Activated CD8-positive, alpha-beta T cell treated with anti-CD3 and anti-CD28 coated beads, Interleukin-2, amount 10 ng/mL, durations not matched to agents 7 days and 5 days (primary cell): ENCODE data around the gene PERCC1. TPM values are rescaled to one million over a fixed set of nuclear protein-coding genes. Genes with fewer than 3 reads are reported as not detected.

ENCODE experiments used
- ATAC-seq: fragments of 150-1000 bp; cut with Tn5 transposase; one replicate; pipeline ENCODE4 v1.10.0; 2021; ENCODE audit warnings: moderate library complexity
- CTCF ChIA-PET: fragments of 350-600 bp; sonication (Branson Sonifier 250); formaldehyde crosslinking; loops from one replicate; lab custom pipeline; 2021; ENCODE audit warnings: antibody characterized with exemption; lab: Charles Lee
- POLR2A ChIA-PET: fragments of 350-600 bp; sonication (Branson Sonifier 250); formaldehyde crosslinking; loops from one replicate; lab custom pipeline; 2021; ENCODE audit warnings: antibody characterized with exemption; lab: Charles Lee
- DNase-seq: peaks from one replicate; pipeline ENCODE4 v3.0.0-alpha.2; 2020
- H3K27ac Mint-ChIP-seq: one replicate; pipeline ENCODE4 v1.8.0; 2021; ENCODE audit warnings: mild to moderate bottlenecking, mixed read lengths
- H3K27me3 Mint-ChIP-seq: one replicate; pipeline ENCODE4 v1.8.0; 2021; ENCODE audit warnings: low read depth, mixed read lengths
- H3K36me3 Mint-ChIP-seq: one replicate; pipeline ENCODE4 v1.8.0; 2021; ENCODE audit warnings: low read depth, mixed read lengths
- H3K4me1 Mint-ChIP-seq: one replicate; pipeline ENCODE4 v1.8.0; 2021; ENCODE audit warnings: low read depth, mixed read lengths
- H3K4me3 Mint-ChIP-seq: one replicate; pipeline ENCODE4 v1.8.0; 2021; ENCODE audit warnings: mild to moderate bottlenecking, mixed read lengths
- H3K9me3 Mint-ChIP-seq: one replicate; pipeline ENCODE4 v1.8.0; 2022; ENCODE audit warnings: mixed read lengths; ENCODE audit not compliant: insufficient read depth
- total RNA-seq, 2 experiments: library from RNA; stranded (reverse); gene quantifications; one replicate each; pipeline ENCODE4 v1.2.3, GENCODE V29; 2021

PERCC1 gene
- total RNA-seq, 2 experiments from 2014 or later: 0.37 TPM; not detected in 1

DNA sequence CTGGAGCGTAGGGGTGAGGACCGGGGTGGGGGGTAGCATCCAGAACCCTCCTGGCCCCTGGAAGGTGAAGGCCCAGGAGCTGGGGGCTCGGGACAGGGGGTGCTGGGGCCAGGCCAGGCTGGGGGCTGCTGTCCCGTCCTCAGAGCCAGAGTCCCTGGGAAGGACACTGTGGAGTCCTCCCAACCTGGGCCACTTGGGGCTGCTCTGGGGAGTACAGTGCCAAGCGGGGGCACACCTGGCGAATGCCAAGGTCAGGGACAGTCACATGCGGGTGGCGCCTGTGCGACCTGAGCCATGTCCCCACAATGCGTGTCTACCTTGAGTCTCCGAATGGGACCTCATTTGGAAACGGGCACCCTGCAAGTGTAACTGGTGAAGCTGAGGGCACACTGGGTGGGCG lies 1.2 kb upstream of the PERCC1 start:
- Mint-ChIP-seq H3K4me1 (peaks cover 3% of the 10 kb centered on the region), H3K4me3 (no peak overlapping the region), H3K27ac (no peak overlapping the region), H3K9me3 (no peaks in the 10 kb centered on the region), H3K27me3 (no peaks in the 10 kb centered on the region), H3K36me3 (no peaks in the 10 kb centered on the region)
- CTCF ChIA-PET: interaction anchor here (1.0 kb wide), 2 partner anchors 248 to 278 kb away, joined by 3 to 4 read pairs; partner anchors contain the start of gene JPT2
- no peak for ATAC-seq
- POLR2A ChIA-PET: interaction anchor here (0.6 to 1.2 kb wide), 2 partner anchors 8 to 276 kb away, joined by 4 to 5 read pairs; no protein-coding TSS in a partner anchor
- no peak for DNase-seq

DNA sequence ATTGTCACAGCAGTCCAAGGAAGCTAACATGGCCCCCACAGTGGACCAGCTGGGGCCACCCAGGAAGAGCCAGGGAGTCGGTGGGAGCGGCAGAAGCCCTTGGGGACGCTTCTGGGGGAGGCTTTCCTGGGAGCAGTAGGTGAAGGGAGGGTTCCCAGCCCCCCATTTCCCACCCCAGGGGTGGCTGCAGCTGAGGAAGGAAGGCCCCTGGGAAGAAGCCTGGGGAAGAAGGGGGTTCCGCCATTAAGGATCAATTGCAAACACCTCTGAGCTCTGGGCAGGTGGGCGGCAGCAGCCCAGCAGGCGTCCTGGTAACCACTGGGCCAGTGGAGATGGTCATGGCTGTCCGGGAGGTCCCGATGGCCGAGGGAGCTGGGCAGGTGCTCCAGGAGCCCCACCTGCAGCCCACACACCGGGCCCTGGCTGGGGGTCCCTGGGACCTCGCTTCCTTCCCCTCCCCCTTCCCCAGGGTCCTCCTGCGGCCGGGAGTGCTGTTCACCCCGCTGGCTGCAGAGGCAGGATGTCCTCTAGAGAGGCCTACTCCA lies 592 bp upstream of the PERCC1 start:
- no peak overlapping the region for H3K27ac Mint-ChIP-seq

DNA sequence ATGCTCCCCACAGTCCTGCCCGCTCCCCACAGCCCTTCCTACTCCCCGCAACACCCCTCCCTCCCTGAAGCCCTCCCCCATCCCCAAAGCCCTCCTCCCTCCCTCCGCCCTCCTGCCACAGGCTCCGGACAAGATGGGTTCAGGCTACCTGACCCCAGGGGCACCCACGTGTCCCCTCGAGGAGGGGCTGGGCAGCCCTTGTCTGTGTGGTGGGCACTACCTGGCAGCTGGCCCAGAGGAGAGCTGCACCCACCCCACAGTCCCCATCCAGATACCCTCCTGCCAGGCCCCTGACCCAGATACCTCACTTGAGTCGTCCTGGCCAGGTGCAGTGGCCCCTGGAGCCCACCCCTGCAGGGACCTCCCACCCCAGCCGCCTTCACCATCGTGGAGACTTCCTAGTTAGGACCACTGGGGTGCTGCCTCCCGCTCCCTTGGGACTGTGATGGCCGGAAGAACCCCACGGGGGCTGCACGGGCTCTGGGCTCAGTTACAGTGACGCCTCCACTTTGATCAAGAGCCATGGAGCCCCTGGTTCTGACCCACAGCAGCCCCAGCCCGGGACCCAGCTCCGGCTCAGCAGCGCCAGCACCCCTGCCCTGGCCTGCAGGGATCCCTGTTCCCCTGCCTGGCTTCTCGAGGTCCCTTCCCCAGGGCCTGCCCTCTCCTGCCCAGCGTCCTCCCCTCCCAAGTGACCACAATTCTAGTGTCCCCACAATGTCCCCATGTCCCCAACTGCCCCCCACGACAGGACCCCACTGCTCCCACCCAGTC lies 806 bp downstream of the PERCC1 start:
- Mint-ChIP-seq H3K9me3 (no peaks in the 10 kb centered on the region), H3K36me3 (no peaks in the 10 kb centered on the region), H3K4me1 (peaks cover 3% of the 10 kb centered on the region), H3K27ac (peak overlapping the region; percentile 69), H3K27me3 (no peaks in the 10 kb centered on the region), H3K4me3 (peak overlapping the region; percentile 31)
- DNase-seq: no peak
- ChIA-PET CTCF (no interaction called here), POLR2A (no interaction called here)
- ATAC-seq: no peak

More for the DNA sequence above, 592 bp upstream of the PERCC1 start:
- Mint-ChIP-seq H3K36me3 (no peaks in the 10 kb centered on the region), H3K4me1 (peaks cover 3% of the 10 kb centered on the region), H3K27me3 (no peaks in the 10 kb centered on the region), H3K4me3 (no peak overlapping the region), H3K9me3 (no peaks in the 10 kb centered on the region)
- DNase-seq (no peak), ATAC-seq (no peak)
- ChIA-PET CTCF (no interaction called here), POLR2A (interaction anchor here (1.2 kb wide), 1 partner anchor 9 kb away, joined by 5 read pairs; no protein-coding TSS in a partner anchor)

DNA sequence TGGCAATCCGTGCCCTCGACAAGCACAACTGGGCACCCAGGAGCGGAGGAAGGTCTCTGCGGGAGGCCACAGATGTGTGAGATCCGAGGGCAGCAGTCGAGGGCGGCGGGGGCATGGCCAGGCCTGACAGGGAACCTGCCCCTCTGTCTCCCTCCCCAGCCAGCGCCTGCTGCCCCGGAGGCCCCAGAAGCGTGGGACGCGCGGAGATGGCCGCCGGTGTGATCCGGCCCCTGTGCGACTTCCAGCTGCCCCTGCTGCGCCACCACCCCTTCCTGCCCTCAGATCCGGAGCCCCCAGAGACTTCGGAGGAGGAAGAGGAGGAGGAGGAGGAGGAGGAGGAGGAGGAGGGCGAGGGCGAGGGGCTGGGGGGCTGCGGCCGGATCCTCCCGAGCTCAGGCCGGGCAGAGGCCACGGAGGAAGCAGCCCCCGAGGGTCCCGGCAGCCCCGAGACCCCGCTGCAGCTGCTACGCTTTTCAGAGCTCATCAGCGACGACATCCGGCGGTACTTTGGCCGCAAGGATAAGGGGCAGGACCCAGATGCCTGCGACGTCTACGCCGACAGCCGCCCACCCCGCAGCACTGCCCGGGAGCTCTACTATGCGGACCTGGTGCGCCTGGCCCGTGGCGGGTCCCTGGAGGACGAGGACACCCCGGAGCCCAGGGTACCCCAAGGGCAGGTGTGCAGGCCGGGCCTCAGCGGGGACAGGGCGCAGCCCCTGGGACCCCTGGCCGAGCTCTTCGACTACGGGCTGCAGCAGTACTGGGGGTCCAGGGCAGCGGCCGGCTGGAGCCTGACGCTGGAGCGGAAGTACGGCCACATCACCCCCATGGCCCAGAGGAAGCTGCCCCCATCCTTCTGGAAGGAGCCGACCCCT lies 1.7 kb downstream of the PERCC1 start:
- H3K9me3 Mint-ChIP-seq: no peaks in the 10 kb centered on the region
- ChIA-PET CTCF (interaction anchor here (0.9 kb wide), 1 partner anchor 273 kb away, joined by 4 read pairs; the partner anchor contains the start of gene MAPK8IP3), POLR2A (interaction anchor here (1.2 to 1.3 kb wide), 2 partner anchors 11 to 18 kb away, joined by 3 to 5 read pairs; partner anchors contain the start of gene UNKL)
- peak; percentile 21 for ATAC-seq
- DNase-seq: no peak
- no peaks in the 10 kb centered on the region for H3K36me3 Mint-ChIP-seq
- H3K27me3 Mint-ChIP-seq: no peaks in the 10 kb centered on the region
- H3K27ac Mint-ChIP-seq: peak overlapping the region; percentile 69
- H3K4me3 Mint-ChIP-seq: peak overlapping the region; percentile 31
- peaks cover 3% of the 10 kb centered on the region for H3K4me1 Mint-ChIP-seq

DNA sequence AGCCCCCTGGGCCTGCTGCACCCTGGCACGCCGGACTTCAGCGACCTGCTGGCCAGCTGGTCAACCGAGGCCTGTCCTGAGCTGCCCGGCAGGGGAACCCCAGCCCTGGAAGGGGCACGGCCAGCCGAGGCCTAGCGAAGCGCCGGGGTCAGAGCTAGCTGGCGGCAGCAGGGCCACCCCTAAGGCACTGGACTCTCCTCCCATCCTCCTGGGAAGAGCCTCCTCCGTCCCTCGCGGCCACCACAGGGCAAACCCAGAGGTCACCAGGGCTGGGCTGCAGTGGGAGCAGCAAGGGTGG lies 2.3 kb downstream of the PERCC1 start:
- POLR2A ChIA-PET: interaction anchor here (1.2 to 1.3 kb wide), 2 partner anchors 12 to 18 kb away, joined by 3 to 5 read pairs; partner anchors contain the start of gene UNKL
- no peak overlapping the region for H3K27ac Mint-ChIP-seq
- H3K9me3 Mint-ChIP-seq: no peaks in the 10 kb centered on the region
- DNase-seq: no peak
- ATAC-seq: no peak
- no peaks in the 10 kb centered on the region for H3K36me3 Mint-ChIP-seq
- peaks cover 3% of the 10 kb centered on the region for H3K4me1 Mint-ChIP-seq
- CTCF ChIA-PET: interaction anchor here (0.9 kb wide), 1 partner anchor 272 kb away, joined by 4 read pairs; the partner anchor contains the start of gene MAPK8IP3
- no peaks in the 10 kb centered on the region for H3K27me3 Mint-ChIP-seq
- no peak overlapping the region for H3K4me3 Mint-ChIP-seq

DNA sequence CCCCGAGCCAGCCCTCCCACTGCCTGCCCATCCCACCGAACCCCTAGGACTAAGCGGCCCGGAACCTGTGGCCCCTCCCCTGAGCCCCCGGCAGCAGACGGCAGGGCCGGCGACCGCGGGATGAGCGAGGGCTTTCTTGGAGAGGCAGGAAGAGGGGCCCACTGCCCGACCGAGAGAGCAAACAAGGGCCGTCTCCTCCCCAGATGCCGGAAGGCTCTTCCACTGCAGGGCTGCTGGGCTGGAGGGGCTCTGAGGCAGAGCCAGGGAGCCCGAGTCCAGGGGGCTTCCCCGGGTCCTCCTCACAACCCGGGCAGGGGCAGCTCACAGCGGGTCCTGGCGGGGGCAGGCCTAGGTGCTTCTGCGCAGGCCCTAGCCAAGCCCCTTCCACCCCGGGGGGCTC lies 2.9 kb downstream of the PERCC1 start:
- H3K27me3 Mint-ChIP-seq: no peaks in the 10 kb centered on the region
- no peak for ATAC-seq
- H3K27ac Mint-ChIP-seq: no peak overlapping the region
- CTCF ChIA-PET: no interaction called here
- POLR2A ChIA-PET: interaction anchor here (1.2 to 1.3 kb wide), 2 partner anchors 12 to 19 kb away, joined by 3 to 5 read pairs; partner anchors contain the start of gene UNKL
- peaks cover 3% of the 10 kb centered on the region for H3K4me1 Mint-ChIP-seq
- H3K9me3 Mint-ChIP-seq: no peaks in the 10 kb centered on the region
- no peak for DNase-seq
- no peaks in the 10 kb centered on the region for H3K36me3 Mint-ChIP-seq
- H3K4me3 Mint-ChIP-seq: no peak overlapping the region

DNA sequence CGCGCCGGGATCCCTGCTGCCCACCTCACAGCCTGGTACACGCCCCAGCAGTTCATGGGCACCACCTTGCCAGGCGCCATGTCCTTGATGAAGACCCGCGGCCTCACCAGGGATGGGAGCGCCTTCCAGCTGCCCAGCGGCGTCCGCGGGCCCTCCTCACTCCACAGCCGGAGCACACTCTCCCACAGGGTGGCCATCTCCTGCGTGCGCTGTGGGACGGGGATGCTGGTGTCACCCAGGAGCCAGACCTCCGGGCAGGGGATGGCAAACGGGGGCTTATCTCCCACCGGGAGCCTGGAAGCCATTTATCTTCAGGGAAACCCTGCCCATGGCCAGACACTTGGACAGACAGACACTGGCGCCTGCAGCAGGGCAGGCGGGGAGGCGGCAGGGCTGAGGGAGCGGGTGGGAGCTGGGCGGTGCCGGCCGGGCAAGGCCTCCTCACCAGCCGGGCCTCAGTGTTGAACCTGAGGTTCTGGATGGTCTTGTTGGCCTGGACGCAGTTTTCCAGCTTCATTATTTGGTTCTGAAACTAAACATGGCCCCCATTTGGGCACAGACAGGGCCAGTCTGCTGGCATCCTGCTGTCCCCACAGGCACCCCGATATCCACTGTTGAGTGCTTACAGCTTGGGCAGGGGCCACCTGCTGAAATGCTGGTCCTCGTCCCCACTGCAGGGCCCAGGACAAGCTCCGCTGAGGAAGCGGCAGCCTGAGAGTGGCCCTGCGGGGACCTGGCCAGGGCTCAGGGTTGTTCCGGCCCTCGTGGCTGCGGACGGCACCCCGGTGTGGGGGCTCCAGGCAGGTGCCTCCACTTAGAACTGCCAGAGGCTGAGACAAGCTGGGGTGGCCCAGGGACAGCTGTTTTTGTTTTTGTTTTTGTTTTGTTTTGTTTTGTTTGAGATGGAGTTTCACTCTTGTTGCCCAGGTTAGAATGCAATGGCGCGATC lies 4.0 kb downstream of the PERCC1 start:
- ChIA-PET CTCF (no interaction called here), POLR2A (interaction anchor here (1.8 kb wide), 1 partner anchor 14 kb away, joined by 7 read pairs; the partner anchor contains the start of gene UQCC4)
- H3K27me3 Mint-ChIP-seq: no peaks in the 10 kb centered on the region
- no peak for DNase-seq
- no peak for ATAC-seq
- no peak overlapping the region for H3K27ac Mint-ChIP-seq
- H3K4me3 Mint-ChIP-seq: no peak overlapping the region
- H3K4me1 Mint-ChIP-seq: peaks cover 3% of the 10 kb centered on the region
- H3K9me3 Mint-ChIP-seq: no peaks in the 10 kb centered on the region
- H3K36me3 Mint-ChIP-seq: no peaks in the 10 kb centered on the region

DNA sequence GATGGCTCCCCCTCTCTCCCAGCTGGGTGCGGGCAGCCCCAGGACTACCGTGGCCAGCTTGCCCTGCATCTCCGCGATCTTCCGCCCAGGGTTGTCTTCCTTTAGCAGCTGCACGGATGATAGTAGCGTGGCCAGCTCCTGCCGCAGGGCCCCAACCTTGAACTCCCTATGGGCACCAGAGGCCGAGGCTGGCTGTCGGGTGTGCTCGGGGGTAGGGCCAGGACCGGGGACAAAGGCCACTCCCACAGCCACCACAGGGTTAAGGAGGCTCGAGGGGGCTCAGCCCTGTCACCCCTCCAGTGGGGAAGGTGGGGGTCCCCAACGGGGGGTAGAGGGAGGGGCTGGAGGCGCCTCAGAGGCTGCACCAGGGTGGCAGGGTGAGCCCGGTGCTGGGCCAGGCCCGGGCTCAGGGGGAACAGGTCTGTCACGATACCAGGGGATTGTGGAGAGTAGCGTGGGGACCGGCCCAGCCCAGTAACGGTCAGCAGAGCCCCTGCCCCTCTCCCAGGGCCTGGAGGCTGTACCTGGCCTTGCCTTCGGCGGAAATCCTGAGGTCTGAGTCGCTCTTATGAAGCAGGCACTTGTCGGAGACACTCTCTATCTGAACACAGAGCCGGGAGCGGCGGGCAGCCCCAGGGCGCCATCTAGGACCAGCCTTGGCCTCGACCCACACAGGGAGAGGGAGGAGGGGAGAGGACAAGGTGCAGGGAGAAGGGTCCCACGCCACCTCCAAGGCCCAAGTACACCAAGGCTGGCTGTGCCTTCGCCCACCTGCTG lies 5.2 kb downstream of the PERCC1 start:
- DNase-seq (no peak), ATAC-seq (no peak)
- POLR2A ChIA-PET: interaction anchor here (1.8 kb wide), 1 partner anchor 15 kb away, joined by 7 read pairs; the partner anchor contains the start of gene UQCC4
- Mint-ChIP-seq H3K4me1 (peaks cover 3% of the 10 kb centered on the region), H3K27ac (no peak overlapping the region), H3K36me3 (no peaks in the 10 kb centered on the region), H3K4me3 (no peak overlapping the region), H3K27me3 (no peaks in the 10 kb centered on the region), H3K9me3 (no peaks in the 10 kb centered on the region)
- CTCF ChIA-PET: no interaction called here

DNA sequence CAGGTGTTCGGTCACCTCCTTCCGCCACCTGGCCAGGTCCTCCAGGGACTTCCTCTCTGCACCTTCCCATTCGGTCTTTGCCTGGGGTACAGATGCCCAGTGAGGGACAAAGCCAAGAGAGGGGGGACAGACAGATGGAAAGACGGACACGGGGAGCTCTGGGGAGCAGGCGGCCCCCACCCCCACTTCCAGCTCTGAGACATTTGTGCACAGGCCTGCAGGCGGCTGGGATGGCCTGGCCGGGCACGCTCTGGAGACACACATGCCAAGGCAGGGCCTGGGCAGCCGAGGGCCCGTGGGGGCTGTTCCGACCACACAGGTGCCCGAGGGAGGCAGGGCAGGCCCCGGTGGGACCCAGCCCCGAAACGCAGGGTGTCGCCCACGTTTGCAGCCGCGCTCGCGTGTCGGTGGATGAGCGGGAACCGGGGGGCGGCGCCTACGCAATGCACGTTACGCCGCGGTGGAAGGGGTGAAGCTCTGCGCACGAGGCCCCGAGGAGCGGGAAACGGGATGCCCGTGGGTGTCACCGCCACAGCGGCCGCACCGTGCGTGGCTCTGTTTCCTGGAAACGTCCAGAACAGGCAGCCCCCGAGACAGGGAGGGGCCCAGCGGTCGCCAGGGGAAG lies 6.0 kb downstream of the PERCC1 start:
- ChIA-PET POLR2A (no interaction called here), CTCF (no interaction called here)

DNA sequence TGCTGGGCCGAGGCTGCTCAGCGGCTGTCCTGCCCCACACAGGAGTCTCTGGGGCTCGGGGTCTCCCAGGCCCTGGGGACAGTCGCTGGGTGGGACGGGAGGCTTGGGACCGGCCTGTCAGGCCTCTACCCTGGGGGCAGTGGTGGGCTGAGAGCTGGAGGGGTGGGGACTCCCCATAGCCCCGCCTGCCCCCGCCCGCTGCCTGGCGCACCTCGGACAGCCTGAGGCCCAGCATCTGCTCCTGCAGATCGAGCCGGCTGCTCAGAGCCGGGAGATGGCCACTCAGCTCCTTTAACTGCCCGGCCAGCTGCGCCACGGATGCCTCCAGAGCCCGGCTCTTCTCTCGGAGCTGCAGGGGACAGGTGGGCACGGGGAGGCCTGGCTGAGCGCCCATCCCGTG lies 6.7 kb downstream of the PERCC1 start:
- no peaks in the 10 kb centered on the region for H3K27me3 Mint-ChIP-seq
- no peaks in the 10 kb centered on the region for H3K4me1 Mint-ChIP-seq
- ChIA-PET POLR2A (interaction anchor here (2.0 kb wide), 1 partner anchor 17 kb away, joined by 8 read pairs; the partner anchor contains the start of gene UQCC4), CTCF (no interaction called here)
- H3K36me3 Mint-ChIP-seq: no peaks in the 10 kb centered on the region
- H3K4me3 Mint-ChIP-seq: no peak overlapping the region
- DNase-seq (no peak), ATAC-seq (no peak)
- H3K27ac Mint-ChIP-seq: no peak overlapping the region
- no peaks in the 10 kb centered on the region for H3K9me3 Mint-ChIP-seq

More for the DNA sequence above, 6.0 kb downstream of the PERCC1 start:
- Mint-ChIP-seq H3K4me3 (no peak overlapping the region), H3K27ac (no peak overlapping the region), H3K9me3 (no peaks in the 10 kb centered on the region), H3K27me3 (no peaks in the 10 kb centered on the region), H3K4me1 (peaks cover 2% of the 10 kb centered on the region), H3K36me3 (no peaks in the 10 kb centered on the region)
- no peak for ATAC-seq
- no peak for DNase-seq
